GM19193 (cell line): ENCODE results near the gene P2RY2.

ENCODE experiments used
- POLR2A ChIP-seq: IDR thresholded peaks from 4 replicates; pipeline ENCODE4 v1.6.1; 2011; ENCODE audit not compliant: insufficient read depth, insufficient read length; ENCODE audit errors: extremely low read depth

P2RY2 gene

DNA sequence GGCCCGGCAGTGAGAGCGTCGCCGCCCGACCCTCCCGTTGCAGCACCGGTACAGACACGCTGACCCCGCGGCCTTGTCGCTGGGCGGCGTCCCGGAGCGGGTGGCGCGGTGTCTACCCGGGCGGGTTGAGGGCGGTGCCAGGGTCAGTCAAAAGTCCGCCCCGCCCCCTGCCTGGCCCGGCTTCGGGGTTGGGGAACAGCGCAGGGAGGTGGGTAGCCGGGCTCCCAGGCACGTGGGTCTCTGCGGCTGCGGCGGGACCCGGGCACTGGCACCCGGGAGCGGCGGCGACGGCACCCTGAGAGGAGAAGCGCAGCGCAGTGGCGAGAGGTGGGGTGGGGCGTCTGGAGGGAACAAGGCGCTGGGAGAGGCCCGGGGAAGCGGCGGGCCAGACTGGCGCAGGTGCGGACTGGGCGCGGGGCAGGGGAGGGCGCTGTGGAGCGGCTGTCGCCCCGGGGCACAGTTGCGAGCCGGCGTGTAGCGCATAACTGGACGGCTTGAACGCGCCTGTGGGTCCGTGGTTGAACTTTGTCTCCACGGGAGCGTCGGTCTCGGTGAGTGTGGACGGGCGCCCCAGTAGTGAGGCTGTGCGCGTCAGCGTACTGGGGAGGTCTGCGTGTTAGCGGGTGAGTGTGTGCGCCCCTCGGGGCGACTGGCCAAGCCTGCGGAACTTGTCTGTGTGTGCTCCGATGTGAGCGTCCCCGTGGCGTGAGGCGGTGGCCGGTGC lies at the start of gene P2RY2:
TSS of gene P2RY2 (plus strand) at position 176 of the 724 bp plus-strand sequence. CDS start 15,879 bp downstream, outside the sequence.
- no peak for TF ChIP-seq POLR2A

DNA sequence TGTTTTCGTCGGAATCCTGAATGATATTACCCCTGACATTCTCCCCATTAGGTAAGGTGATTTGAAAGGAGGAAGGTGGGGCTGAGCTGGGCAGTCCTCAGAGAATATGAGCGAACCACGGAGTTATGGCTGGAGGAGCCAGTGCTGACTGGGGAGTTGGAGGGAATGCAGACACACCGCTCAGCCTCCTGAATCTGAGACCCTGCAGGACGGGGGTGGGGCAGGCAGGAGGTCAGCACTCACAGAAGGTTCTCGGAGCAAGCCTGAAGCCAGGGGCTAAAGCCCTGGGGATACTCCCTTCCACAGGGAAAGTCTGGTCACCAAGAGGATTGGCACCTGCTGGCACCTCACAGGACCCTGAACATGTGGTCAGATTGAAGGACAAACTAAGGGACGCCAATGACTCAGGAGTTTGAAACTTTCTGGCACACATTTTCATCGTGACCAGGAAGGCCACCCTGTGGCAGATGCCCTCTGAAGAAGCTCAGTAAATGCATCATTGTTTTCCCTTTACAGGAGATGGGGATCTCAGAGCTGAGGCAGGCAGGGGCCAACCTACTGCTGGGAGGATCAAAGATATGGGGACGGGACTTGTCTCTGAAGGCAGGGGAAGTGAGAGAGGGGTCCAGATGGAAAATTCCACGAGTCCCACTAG lies 49.0 kb upstream of the P2RY2 start:
- TF ChIP-seq POLR2A, result no peak

DNA sequence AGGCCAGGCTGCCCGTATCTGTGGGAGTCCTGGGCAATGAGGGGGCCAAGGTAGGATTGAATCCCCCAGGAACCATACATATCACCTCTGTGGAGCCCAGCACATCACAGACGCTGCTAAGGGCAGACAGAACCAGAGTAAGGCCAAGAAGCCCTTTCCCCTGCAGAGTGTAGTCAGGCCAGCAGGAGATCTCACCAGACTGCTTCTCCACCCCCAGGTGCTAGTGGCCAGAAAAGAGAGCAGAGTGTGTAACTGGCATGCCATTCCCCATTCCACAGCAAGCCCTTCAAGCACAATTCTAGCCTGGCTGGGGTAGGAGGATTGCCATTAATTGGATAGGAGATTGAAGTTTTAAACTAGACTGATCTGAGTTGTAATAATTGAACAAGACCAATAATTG lies 47.9 kb upstream of the P2RY2 start:
- TF ChIP-seq POLR2A, result no peak

GRCh38 chr11:73171436-73172161 lies 46.5 kb upstream of the P2RY2 start:
- TF ChIP-seq POLR2A, result no peak

- TF ChIP-seq POLR2A, result no peak
Measured at GRCh38 chr11:73172992-73173656, 45.0 kb upstream of the P2RY2 start.

DNA sequence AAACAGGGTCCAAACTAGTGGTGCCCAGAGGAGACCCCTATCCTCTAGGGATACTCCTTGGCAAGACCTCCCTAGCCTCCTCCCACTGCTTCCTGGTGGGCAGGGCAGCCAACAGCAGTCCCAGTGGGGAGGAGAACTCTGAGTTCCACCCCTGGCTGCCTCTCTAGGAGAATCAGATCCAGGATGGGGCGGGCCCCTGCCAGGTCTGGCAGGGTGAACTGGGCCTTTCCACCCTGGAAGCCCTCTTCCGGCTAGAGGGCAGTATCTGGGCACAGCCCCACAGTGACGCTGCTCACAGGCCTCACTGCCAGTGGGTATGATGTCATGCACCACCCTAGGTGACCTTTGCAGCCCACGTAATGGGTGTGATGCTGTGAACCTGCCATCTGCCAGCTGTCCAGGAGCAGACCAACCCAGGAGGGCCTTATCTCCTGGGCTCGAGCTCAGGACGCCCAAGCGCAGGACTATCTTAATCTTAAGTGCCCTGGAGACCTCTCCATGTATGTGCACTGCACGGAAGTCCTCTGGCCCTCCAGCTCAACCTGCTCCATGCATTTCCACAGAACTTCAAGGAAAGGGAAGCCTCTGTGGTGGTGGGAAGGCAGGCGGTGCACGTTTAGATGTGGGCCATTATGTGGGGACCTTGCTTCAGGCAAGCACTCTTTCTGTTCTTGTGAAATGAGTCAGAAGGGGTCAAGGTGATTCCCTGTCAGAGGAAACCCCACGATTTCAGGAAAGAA lies 44.2 kb upstream of the P2RY2 start:
- no peak for TF ChIP-seq POLR2A

DNA sequence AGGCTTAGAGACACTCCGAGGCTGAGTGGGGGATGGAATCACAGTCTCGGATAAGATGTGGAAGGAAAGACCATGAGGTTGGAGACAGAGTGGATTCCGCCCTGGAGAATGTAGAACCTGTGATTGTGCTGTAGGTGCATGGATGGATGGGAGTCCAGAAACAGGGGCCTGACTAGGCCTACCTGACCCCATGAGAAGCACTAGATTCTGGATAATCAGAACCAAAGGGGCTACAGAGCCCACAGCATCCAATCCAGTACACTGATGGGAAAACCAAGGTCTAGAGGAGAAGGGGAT lies 43.6 kb upstream of the P2RY2 start:
- no peak for TF ChIP-seq POLR2A

GRCh38 chr11:73175551-73176144 lies 42.4 kb upstream of the P2RY2 start:
- no peak for TF ChIP-seq POLR2A

- no peak for TF ChIP-seq POLR2A
Measured at GRCh38 chr11:73176145-73176873, 41.8 kb upstream of the P2RY2 start.

- no peak for TF ChIP-seq POLR2A
Measured at GRCh38 chr11:73176874-73177155, 41.3 kb upstream of the P2RY2 start.

DNA sequence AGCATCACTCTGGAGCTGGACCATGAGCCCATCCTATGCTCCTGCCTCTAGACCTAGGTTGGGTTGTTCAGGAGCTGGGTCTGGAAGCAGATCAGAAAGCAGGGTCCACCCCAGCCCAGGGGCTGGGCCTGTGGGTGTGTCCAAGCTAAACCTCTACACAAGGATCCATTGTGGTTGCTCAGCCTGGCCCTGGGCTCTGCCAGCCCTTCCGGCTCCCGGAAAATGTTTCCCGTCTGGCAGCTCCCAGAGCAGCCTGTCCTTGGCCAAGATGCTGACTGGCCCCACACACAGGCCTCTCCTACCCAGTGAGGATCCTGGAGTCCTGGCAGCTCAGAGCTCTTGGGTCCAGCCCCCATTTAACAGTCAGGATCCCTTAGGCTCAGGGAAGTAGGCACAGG lies 40.7 kb upstream of the P2RY2 start:
- TF ChIP-seq POLR2A, result no peak

DNA sequence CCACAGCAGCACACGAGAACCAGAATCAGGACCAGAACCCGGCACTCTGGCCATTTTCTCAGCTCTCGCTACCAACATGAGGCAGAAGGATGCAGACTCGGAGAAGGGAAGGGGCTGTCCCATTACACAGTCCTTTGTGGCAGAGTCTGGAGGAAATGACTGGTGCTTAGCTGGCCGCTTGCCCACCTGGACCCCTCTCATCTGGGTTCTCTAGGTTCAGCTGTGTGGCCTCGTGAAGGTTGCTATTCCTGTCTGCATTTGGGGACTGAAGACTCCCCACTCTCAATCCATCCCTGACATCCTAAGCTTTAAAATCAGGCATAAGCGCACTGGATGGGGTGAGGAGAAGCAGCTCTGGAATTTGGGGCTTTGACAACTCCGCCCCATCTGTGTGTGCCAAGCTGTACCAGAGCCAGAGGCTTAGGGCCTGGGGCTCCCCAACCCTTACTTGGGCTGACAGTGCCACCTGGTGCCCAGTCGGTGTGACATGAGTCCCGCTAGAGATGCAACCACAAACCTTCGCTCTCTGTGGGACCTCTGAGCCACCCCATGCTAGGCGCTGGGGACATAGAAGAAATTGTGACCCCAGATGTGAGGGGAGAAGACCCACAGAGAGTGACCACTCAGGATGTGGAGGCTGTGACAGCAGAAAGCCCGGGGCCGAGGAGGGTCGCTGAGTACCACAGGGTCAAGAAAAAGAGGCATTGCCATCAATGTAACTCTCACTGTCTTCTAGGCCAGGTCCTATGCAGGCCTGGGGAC lies 40.1 kb upstream of the P2RY2 start:
- TF ChIP-seq POLR2A, result no peak

- TF ChIP-seq POLR2A, result no peak
Measured at GRCh38 chr11:73178681-73179080, 39.4 kb upstream of the P2RY2 start.
